ENCODE results near the gene ALDH4A1.

ALDH4A1 gene

GRCh38 chr1:18869847-18870594, 32.3 kb downstream of the ALDH4A1 start:
- DNase-seq, result no peak
- Mint-ChIP-seq H3K9me3 (no peaks in the 10 kb centered on the region), H3K27ac (no peak overlapping the region), H3K27me3 (peaks cover 20 to 50% of the 10 kb centered on the region in 2 donors), H3K36me3 (ENCODE audit: insufficient read depth) (peaks cover 4% of the 10 kb centered on the region), H3K4me3 (no peak overlapping the region), H3K4me1 (ENCODE audit: low read depth in 2 of 2) (no peaks in the 10 kb centered on the region)
- no peak for ATAC-seq (replicated peaks)

GRCh38 chr1:18868801-18869424, 33.4 kb downstream of the ALDH4A1 start:
- no peak for DNase-seq
- Mint-ChIP-seq H3K27ac (no peak overlapping the region), H3K9me3 (no peaks in the 10 kb centered on the region), H3K27me3 (peaks cover 20 to 60% of the 10 kb centered on the region in 2 donors), H3K4me3 (no peak overlapping the region), H3K4me1 (ENCODE audit: low read depth in 2 of 2) (no peaks in the 10 kb centered on the region), H3K36me3 (ENCODE audit: insufficient read depth) (peaks cover 4% of the 10 kb centered on the region)
- no peak for ATAC-seq (replicated peaks)

- Mint-ChIP-seq H3K27me3 (peaks cover 20 to 66% of the 10 kb centered on the region in 2 donors), H3K4me3 (no peak overlapping the region), H3K4me1 (ENCODE audit: low read depth in 2 of 2) (no peaks in the 10 kb centered on the region), H3K36me3 (ENCODE audit: insufficient read depth) (peaks cover 4% of the 10 kb centered on the region), H3K9me3 (no peaks in the 10 kb centered on the region), H3K27ac (no peak overlapping the region)
- ATAC-seq (replicated peaks), result no peak
- no peak for DNase-seq
Measured at GRCh38 chr1:18868354-18868753, 34.0 kb downstream of the ALDH4A1 start.

GRCh38 chr1:18866846-18867245, 35.5 kb downstream of the ALDH4A1 start:
- Mint-ChIP-seq H3K27me3 (peaks cover 20 to 68% of the 10 kb centered on the region in 2 donors), H3K9me3 (no peaks in the 10 kb centered on the region), H3K27ac (no peak overlapping the region), H3K4me1 (ENCODE audit: low read depth in 2 of 2) (no peaks in the 10 kb centered on the region), H3K4me3 (no peak overlapping the region), H3K36me3 (ENCODE audit: insufficient read depth) (peaks cover 4% of the 10 kb centered on the region)
- ATAC-seq (replicated peaks), result no peak
- no peak for DNase-seq

GRCh38 chr1:18866314-18866713, 36.0 kb downstream of the ALDH4A1 start:
- DNase-seq, result no peak
- no peaks in the 10 kb centered on the region for H3K9me3 Mint-ChIP-seq
- no peak overlapping the region for H3K4me3 Mint-ChIP-seq
- peaks cover 3% of the 10 kb centered on the region for H3K36me3 Mint-ChIP-seq (ENCODE audit: insufficient read depth)
- H3K27me3 Mint-ChIP-seq, result peaks cover 20 to 68% of the 10 kb centered on the region in 2 donors
- H3K4me1 Mint-ChIP-seq (ENCODE audit: low read depth in 2 of 2), result no peaks in the 10 kb centered on the region
- no peak for ATAC-seq (replicated peaks)
- H3K27ac Mint-ChIP-seq, result no peak overlapping the region

- DNase-seq, result no peak
Measured at GRCh38 chr1:18865176-18865575, 37.2 kb downstream of the ALDH4A1 start.

GRCh38 chr1:18861590-18861989, 40.8 kb downstream of the ALDH4A1 start:
- H3K4me1 Mint-ChIP-seq (ENCODE audit: low read depth in 2 of 2), result no peaks in the 10 kb centered on the region
- H3K9me3 Mint-ChIP-seq, result no peaks in the 10 kb centered on the region
- no peak for DNase-seq
- no peak for ATAC-seq (replicated peaks)
- peaks cover 10 to 33% of the 10 kb centered on the region in 2 donors for H3K27me3 Mint-ChIP-seq
- no peak overlapping the region for H3K27ac Mint-ChIP-seq
- H3K36me3 Mint-ChIP-seq (ENCODE audit: insufficient read depth), result no peaks in the 10 kb centered on the region
- no peak overlapping the region for H3K4me3 Mint-ChIP-seq

More at GRCh38 chr1:18865176-18865575, 37.2 kb downstream of the ALDH4A1 start:
- ATAC-seq (replicated peaks), result no peak
- Mint-ChIP-seq H3K9me3 (no peaks in the 10 kb centered on the region), H3K4me3 (no peak overlapping the region), H3K27me3 (peaks cover 20 to 66% of the 10 kb centered on the region in 2 donors), H3K4me1 (ENCODE audit: low read depth in 2 of 2) (no peaks in the 10 kb centered on the region), H3K36me3 (ENCODE audit: insufficient read depth) (no peaks in the 10 kb centered on the region), H3K27ac (no peak overlapping the region)

GRCh38 chr1:18861082-18861481, 41.3 kb downstream of the ALDH4A1 start:
- Mint-ChIP-seq H3K4me1 (ENCODE audit: low read depth in 2 of 2) (no peaks in the 10 kb centered on the region), H3K36me3 (ENCODE audit: insufficient read depth) (no peaks in the 10 kb centered on the region), H3K9me3 (no peaks in the 10 kb centered on the region), H3K27me3 (peaks cover 9 to 32% of the 10 kb centered on the region in 2 donors), H3K27ac (no peak overlapping the region), H3K4me3 (no peak overlapping the region)
- DNase-seq (no peak), ATAC-seq (replicated peaks) (no peak)

- DNase-seq (no peak), ATAC-seq (replicated peaks) (no peak)
- peaks cover 12 to 28% of the 10 kb centered on the region in 2 donors for H3K27me3 Mint-ChIP-seq
- no peaks in the 10 kb centered on the region for H3K36me3 Mint-ChIP-seq (ENCODE audit: insufficient read depth)
- no peak within 1 kb of the TSS for H3K27ac Mint-ChIP-seq
- H3K4me1 Mint-ChIP-seq (ENCODE audit: low read depth in 2 of 2), result no peaks in the 10 kb centered on the region
- H3K4me3 Mint-ChIP-seq, result no peak within 1 kb of the TSS
- H3K9me3 Mint-ChIP-seq, result no peaks in the 10 kb centered on the region
Measured at GRCh38 chr1:18859560-18859959, 42.8 kb downstream of the ALDH4A1 start, which contains the start of gene TAS1R2. TAS1R2 (minus strand) TSS chr1:18859660; CDS start chr1:18859660, 0 bp downstream.

GRCh38 chr1:18858070-18858688, 44.2 kb downstream of the ALDH4A1 start:
- Mint-ChIP-seq H3K36me3 (ENCODE audit: insufficient read depth) (no peaks in the 10 kb centered on the region), H3K4me3 (no peak overlapping the region)
- ATAC-seq (replicated peaks), result no peak

GRCh38 chr1:18856435-18856834, 45.9 kb downstream of the ALDH4A1 start:
- Mint-ChIP-seq H3K4me1 (ENCODE audit: low read depth in 2 of 2) (no peaks in the 10 kb centered on the region), H3K27ac (no peak overlapping the region), H3K9me3 (no peaks in the 10 kb centered on the region), H3K36me3 (ENCODE audit: insufficient read depth) (no peaks in the 10 kb centered on the region), H3K4me3 (no peak overlapping the region), H3K27me3 (peaks cover 12 to 15% of the 10 kb centered on the region in 2 donors)
- ATAC-seq (replicated peaks), result no peak
- no peak for DNase-seq

More at GRCh38 chr1:18858070-18858688, 44.2 kb downstream of the ALDH4A1 start:
- DNase-seq, result no peak
- H3K27me3 Mint-ChIP-seq, result peaks cover 12 to 15% of the 10 kb centered on the region in 2 donors
- H3K9me3 Mint-ChIP-seq, result no peaks in the 10 kb centered on the region
- H3K4me1 Mint-ChIP-seq (ENCODE audit: low read depth in 2 of 2), result no peaks in the 10 kb centered on the region
- H3K27ac Mint-ChIP-seq, result no peak overlapping the region

- H3K4me3 Mint-ChIP-seq, result no peak overlapping the region
- DNase-seq, result no peak
Measured at GRCh38 chr1:18855573-18855972, 46.8 kb downstream of the ALDH4A1 start.

GRCh38 chr1:18854331-18855025, 47.9 kb downstream of the ALDH4A1 start:
- DNase-seq, result no peak
- Mint-ChIP-seq H3K27ac (no peak overlapping the region), H3K27me3 (peaks cover 15 to 17% of the 10 kb centered on the region in 2 donors), H3K36me3 (ENCODE audit: insufficient read depth) (no peaks in the 10 kb centered on the region), H3K4me3 (no peak overlapping the region), H3K4me1 (ENCODE audit: low read depth in 2 of 2) (no peaks in the 10 kb centered on the region), H3K9me3 (no peaks in the 10 kb centered on the region)
- no peak for ATAC-seq (replicated peaks)

More at GRCh38 chr1:18855573-18855972, 46.8 kb downstream of the ALDH4A1 start:
- H3K27me3 Mint-ChIP-seq, result peaks cover 12 to 15% of the 10 kb centered on the region in 2 donors
- H3K27ac Mint-ChIP-seq, result no peak overlapping the region
- no peak for ATAC-seq (replicated peaks)
- H3K36me3 Mint-ChIP-seq (ENCODE audit: insufficient read depth), result no peaks in the 10 kb centered on the region
- H3K9me3 Mint-ChIP-seq, result no peaks in the 10 kb centered on the region
- H3K4me1 Mint-ChIP-seq (ENCODE audit: low read depth in 2 of 2), result no peaks in the 10 kb centered on the region

All from effector memory CD8-positive, alpha-beta T cell (primary cell).